H1 (cell line): ENCODE results near the gene CSF3R. TPM values are rescaled to one million over a fixed set of nuclear protein-coding genes. Genes with fewer than 3 reads are reported as not detected.

ENCODE experiments used
- CTCF ChIA-PET: fragments of 300-600 bp; sonication (Branson Sonifier 250); formaldehyde crosslinking; loops from one replicate; lab custom pipeline; 2021; ENCODE audit not compliant: partially characterized antibody; lab: Charles Lee
- POLR2A ChIA-PET: fragments of 300-600 bp; sonication (Branson Sonifier 250); formaldehyde crosslinking; loops from one replicate; lab custom pipeline; 2021; ENCODE audit warnings: inconsistent platforms; ENCODE audit not compliant: partially characterized antibody; lab: Charles Lee
- DNase-seq, 2 experiments: peaks; one replicate each; pipeline versions ENCODE4 v3.0.0 to v3.0.0-alpha.2; 2010 to 2022; ENCODE audit warnings: low spot score in 2 of 2, low read depth in 1 of 2, mixed read lengths in 1 of 2
- FAIRE-seq: peaks from 2 replicates; lab custom pipeline; 2011; peaks lifted over from hg19 to GRCh38; lab: Jason Lieb, UNC
- H2AFZ ChIP-seq: 2 replicates; pipeline ENCODE4 v1.8.1; 2012; ENCODE audit warnings: low read length, inconsistent platforms
- H2AK5ac ChIP-seq: 2 replicates; pipeline ENCODE4 v1.6.1; 2013; ENCODE audit warnings: low read depth, low read length
- H2BK120ac ChIP-seq: replicated peaks from 2 replicates; pipeline ENCODE3; 2013; ENCODE audit warnings: low read depth, low read length, inconsistent platforms
- H2BK12ac ChIP-seq: 2 replicates; pipeline ENCODE4 v1.6.1; 2013; ENCODE audit warnings: low read depth, low read length
- H2BK15ac ChIP-seq: 2 replicates; pipeline ENCODE4 v1.6.1; 2013; ENCODE audit warnings: low read length
- H2BK20ac ChIP-seq: 2 replicates; pipeline ENCODE4 v1.6.1; 2013; ENCODE audit warnings: low read length
- H2BK5ac ChIP-seq: 2 replicates; pipeline ENCODE4 v1.6.1; 2013; ENCODE audit warnings: low read depth, low read length
- H3K14ac ChIP-seq: 2 replicates; pipeline ENCODE4 v1.6.1; 2013; ENCODE audit warnings: inconsistent platforms; ENCODE audit not compliant: insufficient read length
- H3K18ac ChIP-seq: 2 replicates; pipeline ENCODE4 v1.6.1; 2013; ENCODE audit warnings: low read length; ENCODE audit errors: extremely low read depth
- H3K23ac ChIP-seq: 2 replicates; pipeline ENCODE4 v1.6.1; 2013; ENCODE audit warnings: inconsistent platforms; ENCODE audit not compliant: insufficient read length
- H3K23me2 ChIP-seq: 2 replicates; pipeline ENCODE4 v1.6.1; 2013; ENCODE audit warnings: low read depth, low read length
- H3K27ac ChIP-seq: 2 replicates; pipeline ENCODE4 v1.6.1; 2011; ENCODE audit warnings: low read depth, low read length, inconsistent platforms
- H3K27me3 ChIP-seq, 4 experiments: replicated peaks in 1 of 4; 1 replicate in 1 of 4; 2 replicates in 3 of 4; pipeline versions ENCODE4 v1.6.1 to v1.8.1; 2011 to 2013; ENCODE audit warnings: low read length in 3 of 4, mild to moderate bottlenecking in 3 of 4, inconsistent platforms in 2 of 4, mixed read lengths in 2 of 4, moderate library complexity in 1 of 4; ENCODE audit not compliant: control insufficient read depth in 3 of 4, insufficient read depth in 3 of 4; ENCODE audit errors: extremely low read depth in 1 of 4
- H3K36me3 ChIP-seq, 4 experiments: 2 replicates each; pipeline versions ENCODE4 v1.6.1 to v1.8.1; 2011 to 2013; ENCODE audit warnings: mild to moderate bottlenecking in 4 of 4, low read length in 3 of 4, moderate library complexity in 2 of 4, control low read depth in 1 of 4, inconsistent platforms in 1 of 4; ENCODE audit not compliant: insufficient read depth in 4 of 4, control insufficient read depth in 2 of 4
- H3K4ac ChIP-seq: replicated peaks from 2 replicates; pipeline ENCODE3; 2013; ENCODE audit warnings: low read length, low read depth, mixed read lengths, inconsistent platforms; ENCODE audit not compliant: insufficient read length
- H3K4me1 ChIP-seq, 4 experiments: replicated peaks in 1 of 4; 1 replicate in 1 of 4; 2 replicates in 3 of 4; pipeline versions ENCODE4 v1.6.1 to v1.8.1; 2011 to 2013; ENCODE audit warnings: low read length in 3 of 4, inconsistent platforms in 2 of 4, mixed read lengths in 1 of 4; ENCODE audit not compliant: insufficient read depth in 4 of 4, control insufficient read depth in 3 of 4
- H3K4me2 ChIP-seq, 2 experiments: 2 replicates each; pipeline versions ENCODE4 v1.6.1 to v1.8.1; 2011 to 2013; ENCODE audit warnings: low read depth in 2 of 2, low read length in 2 of 2, control low read depth in 1 of 2, inconsistent platforms in 1 of 2, mild to moderate bottlenecking in 1 of 2; ENCODE audit not compliant: insufficient read depth in 1 of 2
- H3K4me3 ChIP-seq, 4 experiments: fragments of 200-600, 300-600 bp in 1 of 4; sonication (generic), shearing (Covaris generic), sonication (Bioruptor Twin) in 1 of 4; 2 replicates each; pipeline versions ENCODE4 v1.5.1 to v1.8.1; 2011 to 2016; ENCODE audit warnings: low read length in 4 of 4, low read depth in 3 of 4, control low read depth in 2 of 4, inconsistent platforms in 2 of 4, mild to moderate bottlenecking in 2 of 4, mixed read lengths in 1 of 4, moderate library complexity in 1 of 4; ENCODE audit not compliant: insufficient read depth in 2 of 4; ENCODE audit errors: extremely low read depth in 1 of 4
- H3K56ac ChIP-seq: replicated peaks from 2 replicates; pipeline ENCODE3; 2013; ENCODE audit warnings: low read depth, mild to moderate bottlenecking, mixed read lengths, low read length, inconsistent platforms; ENCODE audit not compliant: insufficient read length
- H3K79me1 ChIP-seq: 2 replicates; pipeline ENCODE4 v1.6.1; 2013; ENCODE audit warnings: low read depth, low read length, control low read depth
- H3K79me2 ChIP-seq, 2 experiments: 2 replicates each; pipeline versions ENCODE4 v1.6.1 to v1.8.1; 2012 to 2013; ENCODE audit warnings: low read length in 2 of 2, mild to moderate bottlenecking in 2 of 2, inconsistent platforms in 1 of 2; ENCODE audit not compliant: insufficient read depth in 2 of 2, control insufficient read depth in 1 of 2
- H3K9ac ChIP-seq, 4 experiments: replicated peaks in 1 of 4; 1 replicate in 1 of 4; 2 replicates in 3 of 4; pipeline versions ENCODE4 v1.6.1 to v1.8.1; 2011 to 2013; ENCODE audit warnings: low read depth in 3 of 4, low read length in 3 of 4, control low read depth in 2 of 4, mild to moderate bottlenecking in 2 of 4, moderate library complexity in 2 of 4, inconsistent platforms in 1 of 4; ENCODE audit errors: extremely low read depth in 1 of 4
- H3K9me3 ChIP-seq, 2 experiments: 2 replicates each; pipeline versions ENCODE4 v1.6.1 to v1.8.1; 2012 to 2013; ENCODE audit warnings: mild to moderate bottlenecking in 2 of 2, moderate library complexity in 2 of 2, control low read depth in 1 of 2, inconsistent platforms in 1 of 2, low read depth in 1 of 2, low read length in 1 of 2, mixed read lengths in 1 of 2; ENCODE audit not compliant: insufficient read depth in 2 of 2
- H4K20me1 ChIP-seq, 2 experiments: replicated peaks in 1 of 2; 2 replicates each; pipeline versions ENCODE3 to v1.8.1; 2011 to 2013; ENCODE audit warnings: inconsistent platforms in 2 of 2, low read length in 2 of 2, mild to moderate bottlenecking in 1 of 2; ENCODE audit not compliant: insufficient read depth in 2 of 2, control insufficient read depth in 1 of 2
- H4K5ac ChIP-seq: 2 replicates; pipeline ENCODE4 v1.6.1; 2013; ENCODE audit warnings: low read length, low read depth, mixed read lengths, inconsistent platforms; ENCODE audit not compliant: insufficient read length
- H4K8ac ChIP-seq: 2 replicates; pipeline ENCODE4 v1.8.0; 2013; ENCODE audit warnings: mild to moderate bottlenecking, moderate library complexity, low read length, inconsistent platforms; ENCODE audit not compliant: insufficient read depth; ENCODE audit errors: extremely low read depth
- H4K91ac ChIP-seq: replicated peaks from 2 replicates; pipeline ENCODE3; 2013; ENCODE audit warnings: low read length, mixed read lengths, inconsistent platforms; ENCODE audit not compliant: insufficient read length
- BRCA1 ChIP-seq: IDR thresholded peaks from 2 replicates; pipeline ENCODE4 v1.6.1; 2012; ENCODE audit warnings: low read depth, low read length, improper control_type of control experiment
- CBX5 ChIP-seq: fragments of 300-800, 300-1000 bp; sonication (generic); IDR thresholded peaks from 2 replicates; pipeline ENCODE4 v1.7.1; 2016; ENCODE audit warnings: antibody characterized with exemption, low read length, low read depth
- CHD2 ChIP-seq: IDR thresholded peaks from 2 replicates; pipeline ENCODE4 v1.6.1; 2012; ENCODE audit warnings: low read length, improper control_type of control experiment
- JUND ChIP-seq: IDR thresholded peaks from 2 replicates; pipeline ENCODE4 v1.6.1; 2011; ENCODE audit warnings: mild to moderate bottlenecking, improper control_type of control experiment, low read length
- NANOG ChIP-seq: IDR thresholded peaks from 2 replicates; pipeline ENCODE4 v1.6.1; 2011; ENCODE audit warnings: low read length, low read depth, mild to moderate bottlenecking, inconsistent platforms; ENCODE audit not compliant: insufficient read depth, poor library complexity, severe bottlenecking
- SIX5 ChIP-seq: IDR thresholded peaks from 2 replicates; pipeline ENCODE4 v1.6.1; 2011; ENCODE audit warnings: mild to moderate bottlenecking, low read depth, low read length
- TCF12 ChIP-seq: IDR thresholded peaks from 2 replicates; pipeline ENCODE4 v1.6.1; 2011; ENCODE audit warnings: low read depth, mild to moderate bottlenecking, low read length
- ZNF274 ChIP-seq: IDR thresholded peaks from 2 replicates; pipeline ENCODE4 v1.7.0; 2012; ENCODE audit warnings: low read length, borderline replicate concordance; ENCODE audit errors: extremely low read depth
- WGBS, 2 experiments: shearing (Covaris generic) in 1 of 2; methylation state at CpG; one replicate each; pipeline versions ENCODE4 v1.1.6 to v1.1.7; 2013 to 2015; ENCODE audit warnings: low lambda C conversion rate in 2 of 2, mixed read lengths in 2 of 2, inconsistent platforms in 1 of 2, low coverage in 1 of 2, missing lambda C conversion rate in 1 of 2; ENCODE audit not compliant: insufficient replicate concordance in 2 of 2, insufficient coverage in 1 of 2, insufficient read length in 1 of 2; ENCODE audit errors: extremely low coverage in 1 of 2, missing lambda C conversion rate in 1 of 2; 5-methylcytosine and 5-hydroxymethylcytosine counted together
- polyA plus RNA-seq, 7 experiments: library from polyadenylated mRNA; depleted of rRNA in 3 of 7; stranded (reverse) in 5 of 7; unstranded in 2 of 7; fragments of >200 nt in 5 of 7; fragments of 200-250 nt in 2 of 7; gene quantifications; 1 replicate in 5 of 7; 2 replicates in 1 of 7; 4 replicates in 1 of 7; pipeline versions ENCODE4 v1.2.1 to v1.2.3, GENCODE V29; 2011 to 2013; ENCODE audit warnings: missing spikeins in 2 of 7, mixed read lengths in 2 of 7
- total RNA-seq: library from RNA; stranded (reverse); fragmentation: NEBNext Ultra II Directional; extraction: Animal tissue kit (Norgen Biotek cat#: 25700); gene quantifications from 2 replicates; pipeline ENCODE4 v1.2.1, GENCODE V29; 2021
- TF ChIP-seq, protein P1 (sequence below): IDR thresholded peaks from 2 replicates; pipeline ENCODE4 v1.6.1; 2011; ENCODE audit warnings: low read depth, mild to moderate bottlenecking, low read length; ENCODE audit not compliant: insufficient read depth

CSF3R gene
- total and polyA plus RNA-seq, 2 of the 8 experiments (the other 6 are each of a cell fraction or from before 2014, with no cell fraction given): not detected

DNA sequence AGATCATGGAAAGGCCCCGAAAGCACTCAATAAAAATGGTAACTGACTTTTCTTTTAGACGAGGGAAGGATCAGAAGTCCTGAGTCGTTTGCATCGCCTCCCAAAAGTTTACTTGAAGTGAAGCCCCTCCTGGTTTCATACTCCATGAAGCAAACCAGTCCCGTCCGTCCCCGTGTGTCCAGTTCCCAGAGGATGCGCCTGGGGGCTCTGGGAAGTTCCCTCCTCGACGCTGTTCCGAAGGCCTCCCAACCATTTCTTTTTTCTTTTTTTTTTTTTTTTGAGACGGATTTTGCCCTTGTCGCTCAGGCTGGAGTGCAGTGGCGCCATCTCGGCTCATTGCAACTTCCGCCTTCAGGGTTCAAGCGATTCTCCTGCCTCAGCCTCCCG lies 31.8 kb downstream of the CSF3R start:
- H2BK15ac ChIP-seq: no peak overlapping the region
- no peak overlapping the region for H3K4ac ChIP-seq
- H3K27ac ChIP-seq: peak overlapping the region; percentile 51
- peak overlapping the region; percentile 73 for H2AFZ ChIP-seq
- no peak overlapping the region for H3K14ac ChIP-seq
- no peak overlapping the region for H2BK12ac ChIP-seq
- 0 out of 2 replicates have a peak overlapping the region, but pooled peaks have one; percentile 9 for H2BK5ac ChIP-seq
- peak overlapping the region in 2 of 4 experiments; percentile 74 to 81; a peak in 5 of 7 replicates for H3K9ac ChIP-seq
- peaks cover 8 to 16% (median 12%) of the 10 kb centered on the region in 4 experiments for H3K36me3 ChIP-seq
- no peaks in the 10 kb centered on the region for H3K79me1 ChIP-seq
- no peaks in the 10 kb centered on the region; the same call in 1 of the 2 replicates for H3K23me2 ChIP-seq
- ChIA-PET POLR2A (interaction anchor here (0.7 to 3.5 kb wide), 9 partner anchors 9 to 332 kb away, joined by 3 to 43 read pairs (median 4); partner anchors contain the start of gene MRPS15), CTCF (interaction anchor here (0.9 to 3.5 kb wide), 5 partner anchors 9 to 125 kb away, joined by 3 to 11 read pairs (median 4); partner anchors contain the start of genes LSM10 and MRPS15)
- peak overlapping the region; percentile 79 for H4K5ac ChIP-seq
- H3K23ac ChIP-seq: no peak overlapping the region
- H3K4me1 ChIP-seq: no peaks in the 10 kb centered on the region; a peak in 1 of 7 replicates
- DNase-seq (no peak), FAIRE-seq (no peak)
- no peak overlapping the region for H2BK120ac ChIP-seq
- WGBS, 2 experiments: 63% methylated on average over 11 of the region's 18 CpGs; no CpG with 5 or more reads in 1 of the 2 experiments
- TF ChIP-seq TCF12 (no peak), CBX5 (no peak), JUND (no peak), SIX5 (no peak), NANOG (no peak), BRCA1 (no peak), CHD2 (no peak), ZNF274 (no peak)
- TF ChIP-seq, protein P1, sequence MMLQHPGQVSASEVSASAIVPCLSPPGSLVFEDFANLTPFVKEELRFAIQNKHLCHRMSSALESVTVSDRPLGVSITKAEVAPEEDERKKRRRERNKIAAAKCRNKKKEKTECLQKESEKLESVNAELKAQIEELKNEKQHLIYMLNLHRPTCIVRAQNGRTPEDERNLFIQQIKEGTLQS: no peak
- H3K9me3 ChIP-seq: no peaks in the 10 kb centered on the region
- H3K4me3 ChIP-seq: peak overlapping the region; percentile 64 to 72 (median 70)
- H3K79me2 ChIP-seq: no peaks in the 10 kb centered on the region
- H2AK5ac ChIP-seq: no peak overlapping the region
- peak overlapping the region; percentile 34; the same call in 1 of the 2 replicates for H3K18ac ChIP-seq
- no peak overlapping the region for H2BK20ac ChIP-seq
- peaks cover 0 to 1% of the 10 kb centered on the region in 2 experiments for H4K20me1 ChIP-seq
- H4K91ac ChIP-seq: no peak overlapping the region
- peak overlapping the region; percentile 87; the same call in 1 of the 2 replicates for H4K8ac ChIP-seq
- H3K4me2 ChIP-seq: peak overlapping the region; percentile 75 to 82
- H3K27me3 ChIP-seq: no peaks in the 10 kb centered on the region
- no peak overlapping the region for H3K56ac ChIP-seq
